GM15510 (cell line): ENCODE results near the gene KLHL21.

Source experiments
- POLR2A ChIP-seq: IDR thresholded peaks from 3 replicates; pipeline ENCODE4 v1.6.1; 2011; ENCODE audit warnings: borderline replicate concordance; ENCODE audit not compliant: insufficient read length; ENCODE audit errors: extremely low read depth

KLHL21 gene

GRCh38 chr1:6613361-6614018, 10.8 kb upstream of the KLHL21 start, which contains the start of gene PHF13:
Gene PHF13, plus strand, starts transcription at chr1:6613731. Its CDS starts 336 bp downstream, at chr1:6614067.
- peak; percentile 41 for TF ChIP-seq POLR2A

GRCh38 chr1:6612641-6613360, 10.1 kb upstream of the KLHL21 start:
- TF ChIP-seq POLR2A: peak; percentile 25

DNA sequence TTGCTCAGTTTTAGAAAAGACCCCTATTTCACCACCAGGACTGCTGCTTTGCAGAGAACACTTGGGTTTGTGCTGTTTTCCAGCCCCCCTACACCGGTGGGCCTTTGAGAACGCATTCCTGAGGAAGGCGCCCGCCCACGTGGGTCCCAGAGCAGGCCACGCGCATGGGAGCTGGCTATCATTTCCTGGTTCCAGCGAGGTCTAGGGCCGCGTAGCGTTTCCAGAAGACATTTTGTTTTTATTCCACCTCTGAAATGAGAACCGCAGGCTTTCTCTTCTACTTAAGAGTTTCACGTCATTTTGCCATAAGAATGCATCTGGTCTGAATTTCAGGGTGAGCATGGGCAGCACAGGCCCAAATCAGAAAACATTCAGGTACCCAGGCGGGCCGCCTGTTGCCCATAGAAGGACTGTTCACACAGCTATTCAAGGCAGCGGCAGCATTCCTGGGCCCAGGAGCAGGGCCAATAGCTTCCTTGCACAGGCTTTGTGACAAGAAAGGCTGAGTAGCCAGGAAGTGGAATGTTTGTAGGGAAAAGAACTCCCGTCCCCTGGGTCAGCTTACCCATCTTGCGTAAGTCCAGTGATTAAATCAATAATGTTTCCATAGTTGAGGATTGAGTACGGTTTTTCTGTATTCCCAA, 1.4 kb upstream of the KLHL21 start:
- TF ChIP-seq POLR2A: no peak

DNA sequence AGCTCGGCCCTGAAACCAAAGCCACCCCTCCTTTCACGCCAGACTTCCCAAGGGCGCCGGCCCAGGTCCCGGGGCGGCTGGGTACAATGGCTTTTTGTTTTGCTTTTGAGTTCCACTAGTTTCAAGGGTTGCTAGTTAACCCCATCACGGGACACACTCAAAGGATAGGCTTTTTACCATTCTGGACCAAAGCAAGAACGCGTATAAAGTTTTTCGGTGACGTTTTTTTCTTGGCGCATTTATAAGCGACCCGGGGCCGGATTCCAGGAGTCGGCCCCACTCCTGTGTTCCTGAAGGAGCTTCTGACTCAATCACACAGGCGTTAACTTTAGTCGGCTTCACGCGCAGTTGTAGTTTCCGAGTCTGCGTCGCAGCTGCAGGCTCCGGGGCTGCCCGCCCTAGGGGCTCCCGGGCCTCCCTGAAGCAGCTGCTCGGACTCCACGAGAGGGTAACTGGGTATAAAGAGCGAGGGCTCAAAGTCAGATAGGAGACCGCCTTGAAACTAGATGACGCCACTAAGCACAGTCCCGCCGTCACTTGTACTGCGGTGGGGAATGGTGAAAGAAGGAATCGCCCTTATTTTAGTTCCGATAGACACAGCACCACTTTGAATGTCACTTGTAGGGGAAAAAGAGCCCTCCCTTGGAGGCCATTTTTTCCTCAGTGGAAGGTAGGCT, 707 bp upstream of the KLHL21 start:
- TF ChIP-seq POLR2A: no peak

DNA sequence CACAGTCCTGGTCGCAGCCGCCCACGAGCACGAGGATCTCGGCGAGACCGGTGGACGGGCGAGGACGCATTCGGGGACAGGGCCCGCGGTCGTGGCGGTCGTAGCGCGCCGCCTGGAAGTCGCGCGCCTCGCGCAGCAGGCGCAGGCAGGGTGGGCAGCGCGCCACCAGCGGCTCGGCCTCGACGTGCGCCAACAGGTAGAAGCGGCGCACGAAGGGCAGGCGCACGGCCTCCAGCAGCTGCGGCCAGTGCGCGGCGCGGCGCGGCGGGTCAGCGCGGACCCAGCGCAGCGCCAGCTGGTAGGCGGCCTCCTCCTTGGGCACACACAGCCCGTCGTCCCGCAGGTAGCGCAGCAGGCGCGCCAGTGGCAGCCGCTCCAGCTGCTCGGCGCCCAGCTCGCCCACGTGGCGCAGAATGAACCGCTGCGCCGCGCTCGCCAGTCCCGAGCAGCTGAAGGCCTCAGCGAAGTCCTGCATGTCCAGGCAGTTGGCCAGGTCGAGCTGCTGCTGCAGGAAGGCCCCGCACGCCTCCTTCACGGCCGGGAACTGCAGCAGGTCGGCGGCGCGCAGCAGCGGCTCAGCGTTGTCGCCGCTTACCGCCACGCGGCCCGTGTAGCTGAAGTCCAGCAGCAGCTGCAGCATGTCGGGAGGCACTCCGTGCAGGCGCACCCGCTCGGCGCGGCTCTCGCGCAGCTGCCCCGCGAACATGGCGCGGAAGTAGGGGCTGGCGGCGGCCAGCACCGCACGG, 573 bp downstream of the KLHL21 start:
- TF ChIP-seq POLR2A: no peak

DNA sequence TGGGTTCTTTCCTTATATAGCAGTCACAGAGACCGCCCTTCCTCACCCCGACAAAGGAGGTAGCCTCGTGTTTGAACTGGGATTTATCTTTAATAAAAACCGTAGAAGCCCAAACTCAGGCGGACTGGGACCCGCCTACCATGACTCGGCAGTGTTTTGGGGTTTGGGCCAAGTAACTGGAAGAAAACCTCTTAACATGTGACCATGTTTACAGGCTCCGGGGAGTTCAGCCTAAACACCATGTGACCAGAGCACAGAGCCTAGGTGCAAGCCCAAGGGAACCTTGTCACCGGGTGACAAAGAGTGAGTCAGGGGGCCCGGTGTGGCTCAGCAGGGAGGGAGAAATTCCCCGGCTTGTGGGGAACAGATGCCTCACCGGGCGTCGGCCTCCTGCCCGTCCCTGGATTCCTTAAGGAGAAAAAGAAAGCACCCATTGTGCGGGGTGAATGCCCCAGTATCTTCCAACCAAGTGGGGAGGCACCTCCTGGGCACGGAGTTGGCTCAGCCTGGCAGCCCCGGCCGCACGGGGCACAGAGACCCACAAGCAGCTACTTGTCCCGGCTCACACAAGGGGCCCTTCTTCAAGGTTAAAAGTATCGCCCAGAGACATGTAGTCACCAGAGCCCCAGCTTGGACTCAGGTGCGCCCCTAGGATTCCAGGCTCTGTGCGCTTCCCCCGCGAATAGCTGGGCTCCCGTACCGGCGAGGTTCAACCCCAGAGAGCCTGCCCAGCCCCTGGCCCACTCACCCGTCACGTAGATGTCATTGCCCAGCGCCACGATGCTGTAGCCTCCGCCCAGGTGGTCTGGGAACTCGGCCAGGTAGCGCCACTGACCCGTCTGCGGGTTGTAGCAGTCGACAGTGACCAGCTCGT, 1.4 kb downstream of the KLHL21 start:
- TF ChIP-seq POLR2A: no peak

- no peak for TF ChIP-seq POLR2A
Measured at GRCh38 chr1:6600410-6601048, 2.1 kb downstream of the KLHL21 start.

- no peak for TF ChIP-seq POLR2A
Measured at GRCh38 chr1:6599141-6599975, 3.3 kb downstream of the KLHL21 start.

GRCh38 chr1:6597777-6598131, 4.9 kb downstream of the KLHL21 start:
- TF ChIP-seq POLR2A: no peak

GRCh38 chr1:6596886-6597776, 5.5 kb downstream of the KLHL21 start:
- no peak for TF ChIP-seq POLR2A

DNA sequence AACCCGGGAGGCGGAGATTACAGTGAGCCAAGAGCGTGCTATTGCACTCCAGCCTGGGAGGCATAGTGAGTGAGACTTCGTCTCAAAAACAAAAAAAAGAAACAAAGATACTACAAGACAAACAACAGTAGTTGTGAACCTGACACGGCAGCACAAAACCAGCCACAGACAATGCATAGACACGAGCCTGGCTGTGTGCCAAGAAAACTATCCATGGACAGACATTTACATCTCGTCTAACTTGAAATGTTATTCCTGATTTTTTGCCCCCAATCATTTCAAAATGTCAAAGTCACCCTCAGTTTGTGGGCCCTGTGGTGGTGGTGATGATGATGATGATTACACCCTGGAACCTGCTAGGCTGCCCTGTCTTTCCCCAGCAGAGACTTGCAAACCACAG, 6.3 kb downstream of the KLHL21 start:
- TF ChIP-seq POLR2A: no peak
